SJCRH30 (cell line): ENCODE results near the gene SPACA5. TPM values are rescaled to one million over a fixed set of nuclear protein-coding genes. Genes with fewer than 3 reads are reported as not detected.
A peak's percentile ranks its signal among the peaks of the same experiment; 100 is the strongest.
"Not testable (repeated sequence)": the region's sequence is repeated elsewhere in the genome, so short reads cannot be mapped to it uniquely, and the experiment has no call there.

Source experiments
- DNase-seq, 2 experiments: peaks; one replicate each; pipeline ENCODE4 v3.0.0-alpha.2; 2015 to 2020
- H3K27ac ChIP-seq: fragments of 250-450 bp; sonication (Bioruptor Pico); 2 replicates; pipeline ENCODE4 v1.5.1; 2020; ENCODE audit warnings: mild to moderate bottlenecking, moderate library complexity
- H3K27me3 ChIP-seq: fragments of 250-450 bp; sonication (Bioruptor Pico); 2 replicates; pipeline ENCODE4 v1.5.1; 2020; ENCODE audit warnings: mild to moderate bottlenecking, moderate library complexity
- H3K36me3 ChIP-seq: fragments of 250-450 bp; sonication (Bioruptor Pico); 2 replicates; pipeline ENCODE4 v1.5.1; 2020; ENCODE audit warnings: mild to moderate bottlenecking, moderate library complexity
- H3K4me1 ChIP-seq: fragments of 250-450 bp; sonication (Bioruptor Pico); 2 replicates; pipeline ENCODE4 v1.5.1; 2020; ENCODE audit warnings: mild to moderate bottlenecking, moderate library complexity
- H3K4me3 ChIP-seq: fragments of 250-450 bp; sonication (Bioruptor Pico); 2 replicates; pipeline ENCODE4 v1.5.1; 2020; ENCODE audit warnings: mild to moderate bottlenecking, moderate library complexity
- H3K9me3 ChIP-seq: fragments of 250-450 bp; sonication (Bioruptor Pico); replicated peaks from 2 replicates; pipeline ENCODE4 v1.5.1; 2020; ENCODE audit warnings: mild to moderate bottlenecking, moderate library complexity
- total RNA-seq: library from RNA; depleted of rRNA; stranded (reverse); fragments of >200 nt; shearing (Covaris generic); gene quantifications from 2 replicates; pipeline ENCODE4 v1.2.3, GENCODE V29; 2014

SPACA5 gene
- total RNA-seq, 1 experiment from 2014 or later = not detected

GRCh38 chrX:48003758-48004457 is 2.9 kb upstream of the SPACA5 start, which contains the start of gene ZNF182:
ZNF182 (minus strand) TSS chrX:48003989; CDS start chrX:48002609, 1,380 bp downstream.
- Histone ChIP-seq H3K27ac (peak within 1 kb of the TSS; percentile 59), H3K9me3 (no peaks in the 10 kb centered on the region), H3K36me3 (0 out of 2 replicates have a peak, but pooled peaks cover 3% of the 10 kb centered on the region), H3K4me3 (peak within 1 kb of the TSS; percentile 67), H3K27me3 (no peaks in the 10 kb centered on the region), H3K4me1 (no peaks in the 10 kb centered on the region)
- peak; percentile 89 to 91 for DNase-seq

DNA sequence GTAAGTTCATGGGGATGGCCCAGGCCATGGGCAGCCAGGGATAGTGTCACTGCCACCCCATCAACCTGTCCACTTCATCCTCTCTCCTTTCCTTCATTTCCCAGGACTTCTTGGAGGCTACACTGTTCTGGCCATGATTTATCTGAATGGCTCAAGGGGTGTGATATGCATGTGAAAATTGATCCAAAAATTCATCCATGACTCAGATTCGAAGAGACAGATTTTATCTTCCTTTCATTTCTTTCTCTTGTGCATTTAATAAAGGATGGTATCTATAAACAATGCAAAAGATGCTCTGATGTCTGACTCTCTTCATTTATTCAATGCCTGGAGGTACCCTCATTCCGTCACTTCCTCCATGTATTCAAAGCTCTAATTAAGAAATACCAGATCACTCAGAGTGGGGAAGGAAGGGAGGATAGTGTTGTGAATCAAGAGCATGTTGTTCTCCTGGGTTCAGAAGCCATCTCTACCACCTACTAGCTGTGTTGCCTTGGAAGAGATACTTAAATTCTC is 2.7 kb downstream of the SPACA5 start:
- not testable (repeated sequence) for H3K9me3 ChIP-seq, DNase-seq, H3K4me1 ChIP-seq, H3K36me3 ChIP-seq, H3K27me3 ChIP-seq, H3K27ac ChIP-seq, H3K4me3 ChIP-seq

DNA sequence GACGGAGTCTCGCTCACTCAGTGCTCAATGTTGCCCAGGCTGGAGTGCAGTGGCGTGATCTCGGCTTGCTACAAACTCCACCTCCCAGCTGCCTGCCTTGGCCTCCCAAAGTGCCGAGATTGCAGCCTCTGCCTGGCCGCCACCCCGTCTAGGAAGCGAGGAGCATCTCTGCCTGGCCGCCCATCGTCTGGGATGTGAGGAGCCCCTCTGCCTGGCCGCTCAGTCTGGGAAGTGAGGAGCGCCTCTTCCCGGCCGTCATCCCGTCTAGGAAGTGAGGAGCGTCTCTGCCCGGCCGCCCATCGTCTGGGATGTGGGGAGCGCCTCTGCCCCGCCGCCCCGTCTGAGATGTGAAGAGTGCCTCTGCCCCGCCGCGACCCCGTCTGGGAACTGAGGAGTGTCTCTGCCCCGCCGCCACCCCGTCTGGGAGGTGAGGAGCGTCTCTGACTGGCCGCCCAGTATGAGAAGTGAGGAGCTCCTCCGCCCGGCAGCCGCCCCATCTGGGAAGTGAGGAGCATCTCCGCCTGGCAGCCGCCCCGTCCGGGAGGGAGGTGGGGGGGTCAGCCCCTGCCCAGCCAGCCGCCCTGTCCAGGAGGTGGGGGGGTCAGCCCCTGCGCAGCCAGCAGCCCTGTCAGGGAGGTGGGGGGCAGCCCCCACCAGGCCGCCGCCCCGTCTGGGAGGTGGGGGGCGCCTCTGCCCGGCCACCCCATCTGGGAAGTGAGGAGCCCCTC is 10.0 kb downstream of the SPACA5 start:
- H3K4me1 ChIP-seq, H3K36me3 ChIP-seq, H3K27ac ChIP-seq, H3K4me3 ChIP-seq, H3K9me3 ChIP-seq, H3K27me3 ChIP-seq, DNase-seq: not testable (repeated sequence)

DNA sequence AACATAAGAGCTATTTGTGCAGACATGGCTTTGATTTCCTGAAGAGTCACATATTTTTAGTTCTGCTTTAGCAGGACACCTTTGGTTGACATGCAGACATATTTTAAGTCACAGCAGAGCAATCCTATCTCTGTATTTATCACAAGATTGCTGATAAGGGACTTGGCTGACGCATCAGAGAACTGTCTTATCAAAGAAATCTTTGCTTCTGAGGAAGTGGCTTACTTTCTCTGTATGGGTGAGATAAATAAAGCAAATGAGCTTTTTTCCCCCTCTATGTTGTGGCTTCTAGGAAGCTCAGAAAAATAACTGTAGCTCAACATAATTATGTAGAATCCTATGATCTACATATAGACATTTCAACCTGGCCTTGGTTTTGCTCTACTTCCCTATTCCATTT is 13.1 kb downstream of the SPACA5 start:
- not testable (repeated sequence) for H3K27me3 ChIP-seq, H3K9me3 ChIP-seq, H3K4me1 ChIP-seq, H3K4me3 ChIP-seq, DNase-seq, H3K36me3 ChIP-seq, H3K27ac ChIP-seq

- H3K4me3 ChIP-seq, H3K27me3 ChIP-seq, H3K36me3 ChIP-seq, H3K9me3 ChIP-seq, DNase-seq, H3K4me1 ChIP-seq: not testable (repeated sequence)
- 0 out of 2 replicates have a peak overlapping the region, but pooled peaks have one; percentile 99 for H3K27ac ChIP-seq
These were observed 13.7 kb downstream of the SPACA5 start for GRCh38 chrX:48020472-48020871.

GRCh38 chrX:48021026-48021900 is 14.5 kb downstream of the SPACA5 start:
- Histone ChIP-seq H3K9me3 (no peaks in the 10 kb centered on the region), H3K27me3 (no peaks in the 10 kb centered on the region), H3K36me3 (no peaks in the 10 kb centered on the region), H3K4me3 (peak overlapping the region; percentile 80), H3K27ac (peak overlapping the region; percentile 99), H3K4me1 (no peaks in the 10 kb centered on the region)
- peak; percentile 75 to 77 for DNase-seq

DNA sequence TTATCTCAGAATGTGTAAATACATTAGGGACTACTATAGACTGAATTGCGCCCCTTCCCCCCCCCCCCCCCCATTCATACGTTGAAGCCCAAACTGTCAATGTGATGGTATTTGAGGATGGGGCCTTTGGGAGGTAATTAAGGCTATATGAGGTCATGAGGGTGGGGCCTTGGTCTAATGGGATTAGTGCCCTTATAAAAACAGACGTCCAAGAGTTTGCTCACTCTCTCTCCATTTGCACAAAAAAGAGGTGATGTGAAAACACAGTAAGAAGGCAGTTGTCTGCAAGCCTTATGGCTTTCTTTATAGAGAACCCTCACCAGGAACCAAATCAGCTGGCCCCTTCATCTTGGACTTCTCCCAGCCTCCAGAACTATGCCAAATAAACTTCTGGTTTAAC is 15.3 kb downstream of the SPACA5 start:
- no peak overlapping the region; the same call in 1 of the 2 replicates for H3K4me3 ChIP-seq
- no peak for DNase-seq
- no peaks in the 10 kb centered on the region for H3K4me1 ChIP-seq
- H3K36me3 ChIP-seq = no peaks in the 10 kb centered on the region
- H3K27me3 ChIP-seq = no peaks in the 10 kb centered on the region
- no peaks in the 10 kb centered on the region for H3K9me3 ChIP-seq
- no peak overlapping the region for H3K27ac ChIP-seq

- H3K4me3 ChIP-seq = no peak overlapping the region
- H3K27me3 ChIP-seq = no peaks in the 10 kb centered on the region
- no peak overlapping the region for H3K27ac ChIP-seq
- no peaks in the 10 kb centered on the region for H3K4me1 ChIP-seq
- H3K9me3 ChIP-seq = no peaks in the 10 kb centered on the region
- H3K36me3 ChIP-seq = no peaks in the 10 kb centered on the region
- no peak for DNase-seq
These were observed 15.9 kb downstream of the SPACA5 start for GRCh38 chrX:48022738-48023137.

- H3K4me3 ChIP-seq = no peak overlapping the region
- H3K9me3 ChIP-seq = no peaks in the 10 kb centered on the region
- DNase-seq = peak; percentile 31 to 80
- H3K27me3 ChIP-seq = no peaks in the 10 kb centered on the region
- no peaks in the 10 kb centered on the region for H3K4me1 ChIP-seq
- no peak overlapping the region for H3K27ac ChIP-seq
- H3K36me3 ChIP-seq = no peaks in the 10 kb centered on the region
These were observed 18.8 kb downstream of the SPACA5 start for GRCh38 chrX:48025561-48025960.

DNA sequence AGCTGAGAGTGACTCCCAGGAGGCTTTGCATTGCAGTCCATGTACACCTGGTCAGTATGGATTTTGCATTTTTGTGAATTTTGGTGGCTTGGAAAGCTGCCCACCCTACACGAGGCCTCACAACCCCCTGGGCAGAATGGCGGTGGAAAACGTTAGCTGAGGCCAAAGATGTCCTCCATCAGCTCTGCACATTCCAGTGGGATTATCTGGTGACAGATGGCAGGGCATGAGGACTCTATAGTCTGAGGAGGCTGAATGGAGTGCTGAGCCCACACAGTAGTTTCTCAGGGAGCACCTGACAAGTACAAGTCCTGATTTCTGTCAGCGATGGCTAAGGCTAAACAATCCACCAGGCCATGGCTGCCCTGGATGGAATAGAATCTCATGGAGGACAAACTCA is 20.8 kb downstream of the SPACA5 start:
- not testable (repeated sequence) for H3K4me1 ChIP-seq, H3K27ac ChIP-seq, H3K36me3 ChIP-seq, H3K9me3 ChIP-seq, H3K27me3 ChIP-seq, H3K4me3 ChIP-seq
- peak; percentile 40 to 45 for DNase-seq

DNA sequence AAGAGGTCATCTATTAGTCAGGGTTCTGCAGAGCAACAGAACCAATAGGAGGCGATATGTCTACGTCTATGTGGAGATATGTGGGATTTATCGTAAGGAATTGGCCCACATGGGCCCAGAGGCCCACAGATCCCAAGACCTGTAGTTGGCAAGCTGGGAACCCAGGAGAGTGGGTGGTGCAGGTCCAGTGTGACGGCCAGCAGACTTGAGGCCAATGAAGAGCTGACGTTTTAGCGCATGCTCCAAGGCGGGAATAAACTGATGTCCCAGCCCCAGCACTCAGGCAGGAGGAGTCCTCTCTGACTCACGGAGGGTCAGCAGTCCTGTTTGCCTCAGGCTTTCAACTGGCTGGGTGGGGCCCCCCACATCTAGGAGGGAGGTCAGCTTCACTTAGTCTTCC is 21.3 kb downstream of the SPACA5 start:
- DNase-seq = no peak
- Histone ChIP-seq H3K4me3 (no peak overlapping the region), H3K27ac (no peak overlapping the region), H3K27me3 (no peaks in the 10 kb centered on the region), H3K4me1 (no peaks in the 10 kb centered on the region), H3K9me3 (no peaks in the 10 kb centered on the region), H3K36me3 (no peaks in the 10 kb centered on the region)

- no peaks in the 10 kb centered on the region for H3K4me1 ChIP-seq
- DNase-seq = no peak
- no peaks in the 10 kb centered on the region for H3K27me3 ChIP-seq
- no peaks in the 10 kb centered on the region for H3K9me3 ChIP-seq
- no peaks in the 10 kb centered on the region for H3K36me3 ChIP-seq
- no peak overlapping the region for H3K27ac ChIP-seq
- no peak overlapping the region for H3K4me3 ChIP-seq
These were observed 23.4 kb downstream of the SPACA5 start for GRCh38 chrX:48030237-48030636.

DNA sequence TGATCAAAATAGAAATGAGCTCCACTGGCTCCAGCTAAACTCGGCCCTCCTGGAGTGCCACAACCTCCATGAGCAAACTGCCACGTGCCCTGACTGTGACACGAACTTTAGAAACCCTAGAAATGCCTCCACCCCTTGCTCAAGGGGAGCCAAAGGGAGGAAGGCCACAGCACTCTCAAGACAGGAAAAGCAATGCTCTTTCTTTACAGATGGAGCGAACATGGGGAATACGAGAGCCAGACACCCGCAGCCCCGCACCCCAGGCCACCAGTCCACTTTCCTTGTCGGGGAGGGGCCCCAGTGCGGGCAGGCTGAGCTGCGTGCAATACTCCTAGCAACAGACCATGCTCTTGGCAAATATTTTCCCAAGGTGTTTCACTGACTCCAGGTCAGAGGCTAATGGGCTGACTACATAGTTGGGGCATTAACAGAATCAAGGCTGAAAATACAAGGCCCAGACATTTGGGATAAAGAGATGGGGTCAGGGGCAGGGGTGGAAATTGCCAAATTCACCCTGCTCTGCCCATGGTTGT is 23.9 kb downstream of the SPACA5 start:
- H3K9me3 ChIP-seq, H3K27me3 ChIP-seq, H3K4me1 ChIP-seq, H3K36me3 ChIP-seq, H3K27ac ChIP-seq, DNase-seq, H3K4me3 ChIP-seq: not testable (repeated sequence)

GRCh38 chrX:48035891-48036290 is 29.1 kb downstream of the SPACA5 start:
- no peak for DNase-seq
- Histone ChIP-seq H3K36me3 (no peaks in the 10 kb centered on the region), H3K27ac (no peak overlapping the region), H3K9me3 (no peaks in the 10 kb centered on the region), H3K4me3 (no peak overlapping the region), H3K4me1 (no peaks in the 10 kb centered on the region), H3K27me3 (no peaks in the 10 kb centered on the region)
